ENCODE measurements around the gene ARHGAP15.

Gene ARHGAP15

GRCh38 chr2:143163499-143163898 lies 34.3 kb downstream of the ARHGAP15 start:
- H3K4me3 Mint-ChIP-seq = no peak overlapping the region
- peaks cover 12% of the 10 kb centered on the region for H3K4me1 Mint-ChIP-seq
- no peaks in the 10 kb centered on the region for H3K36me3 Mint-ChIP-seq (ENCODE audit: low read depth)
- TF ChIP-seq CTCF (IDR thresholded peaks at IDR 0.05) = no peak
- no peaks in the 10 kb centered on the region for H3K9me3 Mint-ChIP-seq
- no peak overlapping the region for H3K27ac Mint-ChIP-seq
- DNase-seq = no peak
- peaks cover 4% of the 10 kb centered on the region for H3K27me3 Mint-ChIP-seq (ENCODE audit: low read depth, poor library complexity)

GRCh38 chr2:143165291-143165690 lies 36.1 kb downstream of the ARHGAP15 start:
- DNase-seq = no peak
- Mint-ChIP-seq H3K4me3 (no peak overlapping the region), H3K36me3 (ENCODE audit: low read depth) (no peaks in the 10 kb centered on the region), H3K27ac (no peak overlapping the region), H3K27me3 (ENCODE audit: low read depth, poor library complexity) (peaks cover 4% of the 10 kb centered on the region), H3K4me1 (peaks cover 12% of the 10 kb centered on the region), H3K9me3 (no peaks in the 10 kb centered on the region)
- no peak for TF ChIP-seq CTCF (IDR thresholded peaks at IDR 0.05)

- DNase-seq = no peak
- Mint-ChIP-seq H3K4me3 (no peak overlapping the region), H3K27ac (no peak overlapping the region), H3K36me3 (ENCODE audit: low read depth) (no peaks in the 10 kb centered on the region), H3K4me1 (peaks cover under 1% of the 10 kb centered on the region), H3K9me3 (no peaks in the 10 kb centered on the region), H3K27me3 (ENCODE audit: low read depth, poor library complexity) (no peaks in the 10 kb centered on the region)
- TF ChIP-seq CTCF (IDR thresholded peaks at IDR 0.05) = no peak
Measured at GRCh38 chr2:143169105-143169504, 39.9 kb downstream of the ARHGAP15 start.

- TF ChIP-seq CTCF (IDR thresholded peaks at IDR 0.05) = peak; percentile 32
- H3K36me3 Mint-ChIP-seq (ENCODE audit: low read depth) = no peaks in the 10 kb centered on the region
- H3K4me1 Mint-ChIP-seq = peaks cover 8% of the 10 kb centered on the region
- H3K27ac Mint-ChIP-seq = no peak overlapping the region
- H3K27me3 Mint-ChIP-seq (ENCODE audit: low read depth, poor library complexity) = no peaks in the 10 kb centered on the region
- no peaks in the 10 kb centered on the region for H3K9me3 Mint-ChIP-seq
- H3K4me3 Mint-ChIP-seq = no peak overlapping the region
- no peak for DNase-seq
Measured at GRCh38 chr2:143171817-143172216, 42.6 kb downstream of the ARHGAP15 start.

- Mint-ChIP-seq H3K36me3 (ENCODE audit: low read depth) (no peaks in the 10 kb centered on the region), H3K27me3 (ENCODE audit: low read depth, poor library complexity) (no peaks in the 10 kb centered on the region), H3K27ac (no peak overlapping the region), H3K9me3 (peaks cover 4% of the 10 kb centered on the region), H3K4me3 (no peak overlapping the region), H3K4me1 (peaks cover 16% of the 10 kb centered on the region)
- no peak for TF ChIP-seq CTCF (IDR thresholded peaks at IDR 0.05)
- DNase-seq = no peak
Measured at GRCh38 chr2:143175438-143175837, 46.2 kb downstream of the ARHGAP15 start.

GRCh38 chr2:143176606-143177005 lies 47.4 kb downstream of the ARHGAP15 start:
- no peak for TF ChIP-seq CTCF (IDR thresholded peaks at IDR 0.05)
- Mint-ChIP-seq H3K36me3 (ENCODE audit: low read depth) (peaks cover 3% of the 10 kb centered on the region), H3K27ac (no peak overlapping the region), H3K9me3 (peaks cover 8% of the 10 kb centered on the region), H3K27me3 (ENCODE audit: low read depth, poor library complexity) (no peaks in the 10 kb centered on the region), H3K4me1 (peaks cover 16% of the 10 kb centered on the region), H3K4me3 (no peak overlapping the region)
- DNase-seq = no peak
